HG03575 (cell line): ENCODE measurements around the gene POTEJ.
"Not testable (repeated sequence)": the region's sequence is repeated elsewhere in the genome, so short reads cannot be mapped to it uniquely, and the experiment has no call there.

ENCODE experiments used
- ATAC-seq: cut with Tn5 transposase; IDR thresholded peaks from one replicate; pipeline ENCODE4 v1.9.1; 2021; ENCODE audit not compliant: unreplicated experiment, insufficient number of reproducible peaks, low FRiP score; ENCODE audit errors: extremely low read depth

Gene POTEJ

DNA sequence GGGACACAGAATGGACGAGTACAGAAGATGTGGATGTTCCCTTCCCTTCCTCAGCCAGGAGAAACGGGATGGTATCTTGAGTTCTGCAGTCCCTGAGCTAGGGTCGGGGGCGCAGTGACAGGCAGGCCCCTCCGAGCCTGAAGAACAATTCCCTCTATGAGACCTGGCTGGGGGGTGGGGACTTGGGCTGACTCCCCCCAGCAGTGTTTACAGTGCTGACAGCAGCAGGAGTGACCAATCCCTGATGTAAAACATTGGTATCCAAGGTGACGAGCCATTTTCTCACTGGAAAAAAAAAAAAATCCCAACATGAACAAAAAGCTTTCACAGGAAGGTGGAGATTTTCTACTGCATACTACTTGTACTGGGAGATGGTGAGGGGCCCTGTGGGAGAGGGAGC, 11.8 kb upstream of the POTEJ start, which contains the start of gene CFC1:
CFC1 (minus strand) TSS at position 183 of the 400 bp plus-strand sequence. CDS start 288 bp downstream, outside the sequence.
- not testable (repeated sequence) for ATAC-seq

- not testable (repeated sequence) for ATAC-seq
These were observed 11.3 kb upstream of the POTEJ start for GRCh38 chr2:130599926-130600325.

GRCh38 chr2:130601648-130602302, 9.5 kb upstream of the POTEJ start:
- ATAC-seq = not testable (repeated sequence)

- ATAC-seq = not testable (repeated sequence)
These were observed 2.8 kb upstream of the POTEJ start for GRCh38 chr2:130608276-130609001.

GRCh38 chr2:130609002-130609920, 2.0 kb upstream of the POTEJ start:
- ATAC-seq = not testable (repeated sequence)

GRCh38 chr2:130610486-130610885, 754 bp upstream of the POTEJ start:
- not testable (repeated sequence) for ATAC-seq

DNA sequence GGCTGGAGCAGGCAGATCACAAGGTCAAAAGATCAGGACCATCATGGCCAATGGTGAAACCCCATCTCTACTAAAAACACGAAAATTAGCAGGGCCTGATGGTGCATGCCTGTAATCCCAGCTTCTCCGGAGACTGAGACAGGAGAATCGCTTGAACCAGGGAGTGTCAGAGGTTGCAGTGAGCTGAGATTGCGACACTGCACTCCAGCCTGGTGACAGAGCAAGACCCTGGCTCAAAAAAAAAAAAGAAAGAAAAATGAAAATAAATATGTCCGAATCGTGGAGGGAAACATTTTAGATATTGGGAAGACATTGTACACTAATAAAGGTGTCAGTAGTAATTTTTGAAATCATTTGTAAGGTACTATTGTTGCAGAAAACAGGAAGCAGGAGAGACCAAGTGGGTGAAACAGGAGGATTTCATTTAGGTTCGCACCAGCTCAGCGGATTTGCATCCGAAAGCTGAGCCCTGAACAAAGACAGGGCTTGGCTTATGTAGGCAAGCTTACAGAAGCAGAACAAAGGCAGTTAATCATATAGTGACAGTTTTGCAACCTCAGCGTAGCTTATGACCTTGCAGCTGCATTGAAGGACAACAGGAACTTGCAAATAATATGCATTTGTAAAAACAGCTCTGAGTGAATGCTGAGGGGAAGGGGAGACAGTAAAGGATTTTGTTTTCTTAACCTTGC, 17.7 kb downstream of the POTEJ start:
- ATAC-seq = not testable (repeated sequence)

DNA sequence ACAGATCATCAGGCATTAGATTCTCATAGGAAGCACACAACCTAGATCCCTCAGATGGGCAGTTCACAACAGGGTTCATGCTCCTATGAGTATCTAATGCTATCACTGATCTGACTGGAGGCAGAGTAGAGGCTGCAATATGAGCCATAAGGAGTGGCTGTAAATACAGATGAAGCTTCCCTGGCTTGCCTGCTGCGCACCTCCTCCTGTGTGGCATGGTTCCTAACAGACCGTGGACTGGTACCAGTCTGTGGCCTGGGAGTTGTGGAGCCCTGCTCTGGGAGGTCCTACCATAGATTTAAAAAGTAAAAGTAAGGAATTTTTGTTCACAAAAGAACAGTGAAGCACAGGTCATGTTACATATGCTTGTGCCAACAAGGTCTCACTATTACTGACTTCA, 27.7 kb downstream of the POTEJ start:
- not testable (repeated sequence) for ATAC-seq

DNA sequence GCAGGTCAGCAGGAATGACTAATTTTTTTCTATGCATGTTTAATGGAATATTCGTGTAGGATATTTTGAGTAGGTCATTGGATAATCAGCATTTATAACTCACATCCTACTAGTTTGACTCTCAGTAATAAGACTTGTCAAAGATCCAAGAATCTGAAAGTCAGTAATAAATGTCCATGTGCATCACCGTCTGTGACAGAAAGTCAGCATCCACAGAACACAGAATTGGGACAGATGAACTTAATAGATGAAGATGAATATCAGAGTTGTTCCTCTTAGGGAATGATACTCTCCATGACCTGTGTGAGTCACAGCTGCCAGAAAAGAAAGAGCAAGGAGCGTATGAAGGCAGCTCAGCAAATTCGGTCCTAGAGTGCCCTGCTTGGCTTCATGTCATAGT, 30.4 kb downstream of the POTEJ start:
- not testable (repeated sequence) for ATAC-seq

DNA sequence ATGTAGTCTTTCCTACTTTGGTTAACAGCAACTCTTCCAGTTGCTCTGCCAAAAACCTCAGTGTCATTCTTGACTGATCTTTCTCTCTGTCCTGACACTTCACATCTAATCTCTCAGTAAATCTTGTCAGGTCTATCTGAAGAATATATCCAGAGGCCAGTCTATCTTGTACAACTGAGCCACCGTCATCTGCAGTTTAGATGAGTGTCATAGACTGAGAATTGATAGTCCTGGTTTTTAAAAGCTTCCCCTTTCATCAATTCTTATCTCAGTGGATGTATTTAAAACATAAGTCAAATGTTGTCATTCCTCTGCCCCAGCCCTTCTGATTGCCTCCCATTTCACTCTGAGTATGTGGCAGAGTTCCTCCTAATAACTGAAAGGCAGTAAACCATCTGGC, 38.0 kb downstream of the POTEJ start:
- not testable (repeated sequence) for ATAC-seq

DNA sequence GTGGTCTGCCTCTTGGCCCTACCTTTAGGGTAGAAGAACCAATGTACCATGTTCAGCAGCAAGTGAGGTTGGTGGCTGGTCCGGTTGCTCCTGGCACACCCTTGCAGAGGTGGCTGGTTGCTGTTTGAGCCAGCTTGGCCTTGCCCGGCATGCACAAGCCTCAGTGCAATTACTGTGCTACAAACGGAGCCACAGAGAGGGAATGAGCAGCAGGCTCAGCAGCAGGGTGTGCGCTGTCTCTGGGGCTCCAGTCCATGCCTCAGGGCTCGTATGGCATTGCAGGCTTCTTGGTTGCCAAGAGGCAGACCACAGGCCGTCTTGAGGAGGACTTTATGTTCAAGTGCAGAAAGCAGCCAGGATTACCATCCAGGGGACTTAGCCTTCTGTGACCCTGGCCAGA, 53.3 kb downstream of the POTEJ start:
- not testable (repeated sequence) for ATAC-seq

DNA sequence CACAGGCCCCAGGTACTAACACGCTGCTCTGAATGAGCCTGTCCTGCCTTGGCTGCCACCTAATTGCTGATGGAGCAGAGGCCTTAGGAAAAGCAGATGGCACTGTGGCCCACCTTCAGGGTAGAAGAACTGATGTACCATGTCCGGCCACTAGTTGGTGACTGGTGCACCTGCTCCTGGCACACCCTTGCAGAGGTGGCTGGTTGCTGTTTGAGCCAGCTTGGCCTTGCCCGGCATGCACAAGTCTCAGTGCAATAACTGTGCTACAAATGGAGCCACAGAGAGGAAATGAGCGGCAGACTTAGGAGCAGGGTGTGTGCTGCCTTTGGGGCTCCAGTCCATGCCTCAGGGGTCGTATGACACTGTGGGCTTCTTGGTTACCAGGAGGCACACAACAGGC, 54.4 kb downstream of the POTEJ start:
- not testable (repeated sequence) for ATAC-seq

GRCh38 chr2:130667516-130667915, 56.3 kb downstream of the POTEJ start:
- not testable (repeated sequence) for ATAC-seq

DNA sequence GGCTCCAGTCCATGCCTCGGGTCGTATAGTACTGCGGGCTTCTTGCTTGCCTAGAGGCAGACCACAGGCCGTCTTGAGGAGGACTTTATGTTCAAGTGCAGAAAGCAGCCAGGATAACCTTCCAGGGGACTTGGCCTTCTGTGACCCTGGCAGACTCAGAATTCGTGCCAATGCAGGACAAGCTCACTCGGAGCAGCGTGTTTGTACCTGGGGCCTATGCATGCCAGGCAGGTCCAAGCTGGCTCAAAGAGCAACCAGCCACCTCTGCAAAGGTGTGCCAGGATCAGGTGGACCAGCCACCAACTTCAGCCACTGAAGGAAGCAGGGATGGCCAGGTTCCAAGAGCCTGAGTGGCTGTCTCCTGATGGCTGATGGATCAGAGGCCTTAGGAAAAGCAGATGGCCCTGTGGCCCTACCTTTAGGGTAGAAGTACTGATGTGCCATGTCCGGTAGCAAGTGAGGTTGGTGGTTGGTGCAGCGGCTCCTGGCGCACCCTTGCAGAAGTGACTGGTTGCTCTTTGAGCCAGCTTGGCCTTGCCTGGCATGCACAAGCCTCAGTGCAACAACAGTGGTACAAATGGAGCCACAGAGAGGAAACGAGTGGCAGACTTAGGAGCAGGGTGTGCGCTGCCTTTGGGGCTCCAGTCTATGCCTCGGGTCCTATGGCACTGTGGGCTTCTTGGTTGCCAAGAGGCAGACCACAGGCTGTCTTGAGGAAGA, 58.9 kb downstream of the POTEJ start:
- ATAC-seq = not testable (repeated sequence)

DNA sequence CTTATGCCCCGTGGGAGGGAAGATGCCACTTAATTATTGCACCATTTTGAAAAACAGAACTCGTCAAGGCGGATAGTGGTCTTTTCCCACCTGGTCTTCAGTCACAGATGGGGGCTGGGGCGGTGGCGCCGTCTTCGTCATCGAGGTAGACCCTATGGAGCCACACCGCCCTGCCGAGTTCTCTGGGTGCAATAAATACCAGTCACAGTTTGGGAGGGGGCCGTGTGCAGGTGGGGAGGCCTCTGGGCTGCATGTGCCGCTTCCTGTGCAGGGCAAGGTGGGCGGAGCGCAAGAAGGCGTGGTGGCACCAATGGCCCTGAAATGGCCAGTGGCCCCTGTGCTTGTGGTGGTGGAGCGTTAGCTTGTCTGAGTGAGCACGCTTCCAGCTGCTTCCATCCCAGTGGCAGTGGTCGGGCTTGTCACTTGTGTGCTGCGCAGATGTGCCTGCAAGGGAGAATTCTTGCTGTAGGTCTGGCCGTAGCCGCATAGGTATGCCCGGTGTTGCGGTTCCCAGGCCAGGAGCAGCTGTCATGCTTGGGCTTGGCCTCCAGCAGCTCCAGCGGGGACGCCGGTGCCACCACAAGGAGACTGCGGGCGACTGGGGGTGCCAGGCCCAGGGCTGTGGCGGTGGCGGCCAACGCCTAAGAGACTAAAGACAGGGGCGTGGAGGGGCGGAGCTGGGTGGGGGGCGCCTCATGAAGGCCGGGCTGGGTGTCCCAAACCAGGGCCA, 81.0 kb downstream of the POTEJ start:
- ATAC-seq = not testable (repeated sequence)

- not testable (repeated sequence) for ATAC-seq
These were observed 82.2 kb downstream of the POTEJ start for GRCh38 chr2:130693474-130693873.

DNA sequence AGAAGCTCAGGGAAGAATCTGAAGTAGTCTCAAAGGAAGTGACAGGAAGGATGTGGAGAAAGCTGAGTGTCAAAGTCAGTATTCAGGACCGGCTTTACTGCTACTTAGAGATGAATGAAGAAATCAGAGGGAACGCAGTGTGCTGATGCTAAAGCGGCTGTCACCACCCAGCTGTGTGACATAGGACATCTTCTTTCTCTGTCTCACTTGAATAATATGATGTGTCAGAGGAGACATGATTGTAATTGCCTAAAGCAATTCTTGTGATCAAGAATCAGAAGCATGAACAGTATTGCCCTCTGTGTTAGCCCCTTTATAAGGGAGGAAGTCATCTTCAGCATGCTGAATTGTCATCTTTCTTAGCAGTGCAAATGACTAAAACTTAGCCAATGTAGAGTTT, 92.0 kb downstream of the POTEJ start:
- not testable (repeated sequence) for ATAC-seq
